Chondrocyte (in vitro differentiated cells): ENCODE data around the gene ID1. TPM values are rescaled to one million over a fixed set of nuclear protein-coding genes. Genes with fewer than 3 reads are reported as not detected.
"Not testable (repeated sequence)": the region's sequence is repeated elsewhere in the genome, so short reads cannot be mapped to it uniquely, and the experiment has no call there.

Experiments
- DNase-seq: peaks from one replicate; pipeline ENCODE4 v3.0.0; 2021; ENCODE audit warnings: mixed read lengths, low spot score
- H3K27ac Mint-ChIP-seq: one replicate; pipeline ENCODE4 v1.8.0; 2021; ENCODE audit warnings: mild to moderate bottlenecking, moderate library complexity, mixed read lengths; ENCODE audit not compliant: unreplicated experiment
- H3K27me3 Mint-ChIP-seq: 2 replicates; pipeline ENCODE4 v1.8.0; 2021; ENCODE audit warnings: low read depth, mixed read lengths
- H3K36me3 Mint-ChIP-seq: 2 replicates; pipeline ENCODE4 v1.8.0; 2021; ENCODE audit warnings: low read depth, mixed read lengths
- H3K4me1 Mint-ChIP-seq: 2 replicates; pipeline ENCODE4 v1.8.0; 2021; ENCODE audit warnings: low read depth, mild to moderate bottlenecking, mixed read lengths
- H3K4me3 Mint-ChIP-seq: one replicate; pipeline ENCODE4 v1.8.0; 2021; ENCODE audit warnings: mild to moderate bottlenecking, moderate library complexity, mixed read lengths; ENCODE audit not compliant: unreplicated experiment
- H3K9me3 Mint-ChIP-seq: 2 replicates; pipeline ENCODE4 v1.8.0; 2021; ENCODE audit warnings: low read depth, mixed read lengths
- CTCF ChIP-seq: fragments of 200-600 bp; sonication (generic); IDR thresholded peaks from 2 replicates; pipeline ENCODE4 v1.5.0; 2021; ENCODE audit warnings: antibody characterized with exemption, mild to moderate bottlenecking, moderate library complexity
- total RNA-seq: library from RNA; stranded (reverse); gene quantifications from 3 replicates; pipeline ENCODE4 v1.2.1, GENCODE V29; 2021

The ID1 gene
- total RNA-seq, 1 donor from 2014 or later: 9.0 TPM

GRCh38 chr20:31615416-31615815, 10.3 kb downstream of the ID1 start:
- Mint-ChIP-seq H3K27ac (no peak overlapping the region), H3K36me3 (no peaks in the 10 kb centered on the region), H3K4me3 (no peak overlapping the region), H3K27me3 (peaks cover 5% of the 10 kb centered on the region), H3K9me3 (no peaks in the 10 kb centered on the region), H3K4me1 (peaks cover 6% of the 10 kb centered on the region)
- DNase-seq: no peak
- no peak for TF ChIP-seq CTCF

- Mint-ChIP-seq H3K27me3 (peaks cover 5% of the 10 kb centered on the region), H3K4me3 (no peak overlapping the region), H3K9me3 (no peaks in the 10 kb centered on the region), H3K4me1 (peaks cover 16% of the 10 kb centered on the region), H3K27ac (no peak overlapping the region), H3K36me3 (no peaks in the 10 kb centered on the region)
- DNase-seq: no peak
- TF ChIP-seq CTCF: no peak
Measured at GRCh38 chr20:31617432-31618104, 12.5 kb downstream of the ID1 start.

- Mint-ChIP-seq H3K27me3 (peaks cover 3% of the 10 kb centered on the region), H3K36me3 (no peaks in the 10 kb centered on the region), H3K4me1 (peaks cover 18% of the 10 kb centered on the region), H3K27ac (no peak overlapping the region), H3K9me3 (no peaks in the 10 kb centered on the region), H3K4me3 (no peak overlapping the region)
- DNase-seq: no peak
- no peak for TF ChIP-seq CTCF
Measured at GRCh38 chr20:31620246-31620645, 15.2 kb downstream of the ID1 start.

- not testable (repeated sequence) for H3K9me3 Mint-ChIP-seq, H3K36me3 Mint-ChIP-seq, DNase-seq, H3K4me3 Mint-ChIP-seq, H3K27me3 Mint-ChIP-seq
- peak overlapping the region; percentile 49 for H3K27ac Mint-ChIP-seq
- H3K4me1 Mint-ChIP-seq: peaks cover 18% of the 10 kb centered on the region
Measured at GRCh38 chr20:31623123-31623505, 18.0 kb downstream of the ID1 start.

GRCh38 chr20:31626534-31626933, 21.4 kb downstream of the ID1 start:
- not testable (repeated sequence) for H3K9me3 Mint-ChIP-seq, H3K4me3 Mint-ChIP-seq, H3K27me3 Mint-ChIP-seq, H3K36me3 Mint-ChIP-seq, DNase-seq, H3K27ac Mint-ChIP-seq
- H3K4me1 Mint-ChIP-seq: peaks cover 14% of the 10 kb centered on the region

GRCh38 chr20:31628057-31628456, 23.0 kb downstream of the ID1 start:
- not testable (repeated sequence) for H3K36me3 Mint-ChIP-seq, H3K9me3 Mint-ChIP-seq, H3K27ac Mint-ChIP-seq, H3K4me3 Mint-ChIP-seq, H3K27me3 Mint-ChIP-seq, DNase-seq, H3K4me1 Mint-ChIP-seq

GRCh38 chr20:31630187-31630790, 25.2 kb downstream of the ID1 start:
- Mint-ChIP-seq H3K4me3 (no peak overlapping the region), H3K4me1 (no peaks in the 10 kb centered on the region), H3K36me3 (no peaks in the 10 kb centered on the region), H3K27me3 (no peaks in the 10 kb centered on the region), H3K27ac (no peak overlapping the region), H3K9me3 (no peaks in the 10 kb centered on the region)
- no peak for TF ChIP-seq CTCF
- no peak for DNase-seq
